SK-N-SH (cell line): ENCODE data around the gene MBD4. TPM values are rescaled to one million over a fixed set of nuclear protein-coding genes. Genes with fewer than 3 reads are reported as not detected.

Experiments
- CTCF ChIA-PET: fragments of 300-600, 350-600 bp; formaldehyde crosslinking; extraction: SDS; loops from one replicate; lab custom pipeline; 2021; lab: Yijun Ruan, JAX
- POLR2A ChIA-PET: fragments of 350-600 bp; sonication (Branson Sonifier 250); formaldehyde crosslinking; extraction: SDS; loops from one replicate; lab custom pipeline; 2020; ENCODE audit warnings: antibody characterized with exemption, inconsistent platforms; lab: Yijun Ruan, JAX
- DNase-seq: peaks from one replicate; pipeline ENCODE4 v3.0.0; 2012
- H2AFZ ChIP-seq: fragments of 200-600 bp; sonication (generic); 2 replicates; pipeline ENCODE4 v1.8.1; 2016; ENCODE audit warnings: antibody characterized with exemption, mild to moderate bottlenecking, low read depth
- H3F3A ChIP-seq: fragments of 200-600 bp; sonication (generic); replicated peaks from 2 replicates; pipeline ENCODE3; 2016; ENCODE audit warnings: antibody characterized with exemption, mild to moderate bottlenecking; ENCODE audit not compliant: insufficient read depth
- H3K27ac ChIP-seq, 2 experiments: fragments of 200-500 bp in 1 of 2; fragments of 200-600 bp in 1 of 2; sonication (Bioruptor generic) in 1 of 2; sonication (generic), shearing (Covaris generic) in 1 of 2; 2 replicates each; pipeline versions ENCODE4 v1.5.1 to v1.6.1; 2014 to 2016; ENCODE audit warnings: low read depth in 2 of 2, inconsistent platforms in 1 of 2, low read length in 1 of 2, mild to moderate bottlenecking in 1 of 2, mixed read lengths in 1 of 2
- H3K27me3 ChIP-seq: fragments of 200-600 bp; sonication (generic), shearing (Covaris generic); 2 replicates; pipeline ENCODE4 v1.6.1; 2016; ENCODE audit warnings: mixed run types; ENCODE audit not compliant: insufficient read depth
- H3K36me3 ChIP-seq, 2 experiments: fragments of 200-500 bp in 1 of 2; fragments of 200-600 bp in 1 of 2; sonication (Bioruptor generic) in 1 of 2; sonication (generic) in 1 of 2; replicated peaks in 1 of 2; 2 replicates each; pipeline versions ENCODE3 to v1.5.1; 2014 to 2016; ENCODE audit warnings: low read length in 1 of 2, mild to moderate bottlenecking in 1 of 2; ENCODE audit not compliant: insufficient read depth in 2 of 2, control insufficient read depth in 1 of 2
- H3K4me1 ChIP-seq, 2 experiments: fragments of 200-500 bp in 1 of 2; fragments of 200-600 bp in 1 of 2; sonication (Bioruptor generic) in 1 of 2; sonication (generic), shearing (Covaris generic) in 1 of 2; 2 replicates each; pipeline versions ENCODE4 v1.5.1 to v1.6.1; 2014 to 2016; ENCODE audit warnings: low read depth in 1 of 2, low read length in 1 of 2, mixed run types in 1 of 2; ENCODE audit not compliant: insufficient read depth in 2 of 2, control insufficient read depth in 1 of 2
- H3K4me2 ChIP-seq: fragments of 200-600 bp; sonication (generic), shearing (Covaris generic); 2 replicates; pipeline ENCODE4 v1.6.1; 2017; ENCODE audit warnings: mixed run types
- H3K4me3 ChIP-seq, 2 experiments: fragments of 200-500 bp in 1 of 2; fragments of 200-600 bp in 1 of 2; sonication (Bioruptor generic) in 1 of 2; sonication (generic), shearing (Covaris generic) in 1 of 2; 2 replicates each; pipeline versions ENCODE4 v1.5.1 to v1.8.1; 2014 to 2016; ENCODE audit warnings: low read depth in 2 of 2, inconsistent platforms in 1 of 2, low read length in 1 of 2, mild to moderate bottlenecking in 1 of 2, mixed read lengths in 1 of 2, moderate library complexity in 1 of 2
- H3K79me2 ChIP-seq: fragments of 200-600 bp; sonication (generic); 2 replicates; pipeline ENCODE4 v1.8.1; 2017; ENCODE audit warnings: mild to moderate bottlenecking; ENCODE audit not compliant: insufficient read depth
- H3K9ac ChIP-seq: fragments of 200-600 bp; sonication (generic); 2 replicates; pipeline ENCODE4 v1.6.1; 2017; ENCODE audit warnings: mixed run types
- H3K9me2 ChIP-seq: fragments of 200-600 bp; sonication (generic); 2 replicates; pipeline ENCODE4 v1.6.1; 2017; ENCODE audit warnings: mixed run types
- H3K9me3 ChIP-seq: fragments of 200-600 bp; sonication (generic); 2 replicates; pipeline ENCODE4 v1.6.1; 2017; ENCODE audit warnings: mixed run types, mild to moderate bottlenecking, moderate library complexity
- H4K20me1 ChIP-seq: fragments of 200-600 bp; sonication (generic); 2 replicates; pipeline ENCODE4 v1.6.1; 2017; ENCODE audit warnings: mild to moderate bottlenecking, mixed run types; ENCODE audit not compliant: insufficient read depth
- CTCF ChIP-seq: fragments of 200-600 bp; sonication (generic); IDR thresholded peaks from 2 replicates; pipeline ENCODE4 v1.6.1; 2017; ENCODE audit warnings: antibody characterized with exemption, mild to moderate bottlenecking, moderate library complexity
- ELF1 ChIP-seq: IDR thresholded peaks from 2 replicates; pipeline ENCODE4 v1.4.0; 2012
- EP300 ChIP-seq, 2 experiments: IDR thresholded peaks; 2 replicates each; pipeline versions ENCODE4 v1.4.0 to v1.6.1; 2012; ENCODE audit warnings: borderline replicate concordance in 1 of 2, low read depth in 1 of 2, low read length in 1 of 2
- EZH2phosphoT487 ChIP-seq: fragments of 200-600 bp; sonication (generic); IDR thresholded peaks from 2 replicates; pipeline ENCODE4 v1.6.1; 2017; ENCODE audit warnings: low read depth, mixed run types, mild to moderate bottlenecking, antibody characterized with exemption, moderate library complexity, borderline replicate concordance
- FOXJ3 ChIP-seq: sonication (generic); formaldehyde crosslinking; IDR thresholded peaks from 2 replicates; pipeline ENCODE4 v1.5.1; 2020; ENCODE audit warnings: mild to moderate bottlenecking, missing genetic modification reagents
- GATA2 ChIP-seq: sonication (generic); formaldehyde crosslinking; IDR thresholded peaks from 2 replicates; pipeline ENCODE4 v1.5.0; 2020; ENCODE audit warnings: mild to moderate bottlenecking, missing genetic modification reagents
- JUND ChIP-seq: IDR thresholded peaks from 2 replicates; pipeline ENCODE4 v1.4.0; 2012
- MEF2A ChIP-seq: IDR thresholded peaks from 2 replicates; pipeline ENCODE4 v1.4.0; 2012; ENCODE audit warnings: low read depth, borderline replicate concordance
- NRF1 ChIP-seq: IDR thresholded peaks from 2 replicates; pipeline ENCODE4 v1.6.1; 2012; ENCODE audit warnings: low read depth, mild to moderate bottlenecking, low read length
- PBX3 ChIP-seq: IDR thresholded peaks from 2 replicates; pipeline ENCODE4; 2012
- RAD21 ChIP-seq: IDR thresholded peaks from 2 replicates; pipeline ENCODE4 v1.6.1; 2012; ENCODE audit warnings: mild to moderate bottlenecking, low read length
- RCOR1 ChIP-seq: fragments of 150-350 bp; IDR thresholded peaks from 2 replicates; pipeline ENCODE4 v1.6.1; 2017; ENCODE audit warnings: antibody characterized with exemption, low read length
- REST ChIP-seq: IDR thresholded peaks from 2 replicates; pipeline ENCODE4 v1.6.1; 2012; ENCODE audit warnings: mild to moderate bottlenecking, low read depth, low read length, moderate library complexity
- TAF1 ChIP-seq: IDR thresholded peaks from 2 replicates; pipeline ENCODE4 v1.6.1; 2012; ENCODE audit warnings: low read depth, mild to moderate bottlenecking, low read length, moderate library complexity, borderline replicate concordance
- TCF12 ChIP-seq: IDR thresholded peaks from 2 replicates; pipeline ENCODE4 v1.4.0; 2012
- TEAD4 ChIP-seq: IDR thresholded peaks from 2 replicates; pipeline ENCODE4 v1.4.0; 2012; ENCODE audit warnings: mild to moderate bottlenecking, borderline replicate concordance; ENCODE audit not compliant: insufficient read depth
- USF2 ChIP-seq: fragments of 150-350 bp; IDR thresholded peaks from 2 replicates; pipeline ENCODE4 v1.6.1; 2017; ENCODE audit warnings: antibody characterized with exemption, low read length, low read depth, borderline replicate concordance
- YY1 ChIP-seq: IDR thresholded peaks from 2 replicates; pipeline ENCODE4 v1.4.0; 2012; ENCODE audit warnings: low read depth, mild to moderate bottlenecking
- WGBS: methylation state at CpG from one replicate; pipeline ENCODE4 v1.1.6; 2017; ENCODE audit warnings: low lambda C conversion rate; 5-methylcytosine and 5-hydroxymethylcytosine counted together
- polyA plus RNA-seq, 3 experiments: library from polyadenylated mRNA; depleted of rRNA; stranded (reverse); fragments of >200 nt; gene quantifications; 2 replicates each; pipeline ENCODE4 v1.2.3, GENCODE V29; 2012

MBD4 gene
- polyA plus RNA-seq, 1 of the 3 experiments (the other 2 are of a cell fraction) = 11.1 TPM

GRCh38 chr3:129419476-129419875 lies 20.3 kb downstream of the MBD4 start:
- no peak overlapping the region for H2AFZ ChIP-seq
- no peaks in the 10 kb centered on the region for H3K27me3 ChIP-seq
- no peaks in the 10 kb centered on the region for H3K9me3 ChIP-seq
- no peaks in the 10 kb centered on the region for H4K20me1 ChIP-seq
- H3K4me1 ChIP-seq = peaks cover 0 to 4% of the 10 kb centered on the region in 2 experiments; a peak in 1 of 4 replicates
- H3K4me3 ChIP-seq = no peak overlapping the region
- no peak overlapping the region for H3K4me2 ChIP-seq
- H3K9me2 ChIP-seq = no peaks in the 10 kb centered on the region
- no peaks in the 10 kb centered on the region for H3F3A ChIP-seq
- ChIA-PET POLR2A (interaction anchor here (1.3 kb wide), 1 partner anchor 9 kb away, joined by 3 read pairs; the partner anchor contains the start of gene EFCAB12), CTCF (no interaction called here)
- DNase-seq = no peak
- H3K27ac ChIP-seq = no peak overlapping the region
- no peak overlapping the region for H3K9ac ChIP-seq
- H3K36me3 ChIP-seq = no peaks in the 10 kb centered on the region
- no peaks in the 10 kb centered on the region for H3K79me2 ChIP-seq
- 60% methylated on average over 4 of the region's 4 CpGs for WGBS
- TF ChIP-seq EZH2phosphoT487 (no peak), GATA2 (CRISPR knock-in tag) (no peak)

- no peak overlapping the region for H3K9ac ChIP-seq
- no peak overlapping the region for H3K4me3 ChIP-seq
- no peak overlapping the region for H3K4me2 ChIP-seq
- 84% methylated on average over 12 of the region's 14 CpGs for WGBS
- peaks cover 7% of the 10 kb centered on the region for H3F3A ChIP-seq
- no peak overlapping the region for H2AFZ ChIP-seq
- H3K4me1 ChIP-seq = peaks cover 0 to 4% of the 10 kb centered on the region in 2 experiments; a peak in 1 of 4 replicates
- no peaks in the 10 kb centered on the region for H4K20me1 ChIP-seq
- TF ChIP-seq RCOR1 (no peak), NRF1 (no peak), ELF1 (no peak), PBX3 (no peak), RAD21 (no peak), TEAD4 (no peak), JUND (no peak), USF2 (no peak), TAF1 (no peak), REST (no peak), EP300 (IDR thresholded peaks at IDR 0.05; ENCODE audit: borderline replicate concordance in 1 of 2, low read depth in 1 of 2, low read length in 1 of 2) (no peak), CTCF (no peak), EZH2phosphoT487 (no peak), FOXJ3 (CRISPR knock-in tag) (no peak), GATA2 (CRISPR knock-in tag) (no peak), TCF12 (no peak), MEF2A (no peak), YY1 (no peak)
- no peaks in the 10 kb centered on the region for H3K27me3 ChIP-seq
- ChIA-PET POLR2A (interaction anchor here (1.3 kb wide), 1 partner anchor 10 kb away, joined by 3 read pairs; the partner anchor contains the start of gene EFCAB12), CTCF (interaction anchor here (0.9 to 1.5 kb wide), 2 partner anchors 11 to 20 kb away, joined by 3 read pairs; partner anchors contain the start of gene EFCAB12)
- H3K9me2 ChIP-seq = no peaks in the 10 kb centered on the region
- no peaks in the 10 kb centered on the region for H3K36me3 ChIP-seq
- DNase-seq = no peak
- H3K79me2 ChIP-seq = no peaks in the 10 kb centered on the region
- no peaks in the 10 kb centered on the region for H3K9me3 ChIP-seq
- H3K27ac ChIP-seq = no peak overlapping the region
Observed at GRCh38 chr3:129418041-129418973, 21.4 kb downstream of the MBD4 start.
